Fibroblast of mammary gland (primary cell): ENCODE measurements around the gene GNPTG.

Source experiments
- DNase-seq: peaks from one replicate; pipeline ENCODE4 v3.0.0-alpha.2; 2010; ENCODE audit warnings: low read depth
- H3K4me3 ChIP-seq: 2 replicates; pipeline ENCODE4 v1.5.1; 2011; ENCODE audit warnings: low read depth, mild to moderate bottlenecking, low read length, moderate library complexity; ENCODE audit not compliant: control insufficient read depth
- CTCF ChIP-seq: conservative IDR thresholded peaks from 2 replicates; pipeline ENCODE4 v1.5.1; 2011; ENCODE audit warnings: low read depth, low read length, inconsistent platforms; ENCODE audit not compliant: control insufficient read depth, insufficient read depth

GNPTG gene

GRCh38 chr16:1319041-1319440 is 32.7 kb upstream of the GNPTG start:
- no peak for TF ChIP-seq CTCF
- no peak overlapping the region for H3K4me3 ChIP-seq
- DNase-seq = no peak

- no peak for DNase-seq
- H3K4me3 ChIP-seq = no peak overlapping the region
- TF ChIP-seq CTCF = no peak
These were observed 31.6 kb upstream of the GNPTG start for GRCh38 chr16:1320097-1320496.

GRCh38 chr16:1320658-1321240 is 31.0 kb upstream of the GNPTG start:
- DNase-seq = no peak
- H3K4me3 ChIP-seq = no peak overlapping the region
- TF ChIP-seq CTCF = no peak

- TF ChIP-seq CTCF = no peak
- H3K4me3 ChIP-seq = no peak overlapping the region
- no peak for DNase-seq
These were observed 29.3 kb upstream of the GNPTG start for GRCh38 chr16:1322407-1322806.

- H3K4me3 ChIP-seq = no peak overlapping the region
- DNase-seq = no peak
- no peak for TF ChIP-seq CTCF
These were observed 28.2 kb upstream of the GNPTG start for GRCh38 chr16:1323296-1324239.

GRCh38 chr16:1324286-1324826 is 27.4 kb upstream of the GNPTG start:
- DNase-seq = no peak
- no peak for TF ChIP-seq CTCF
- H3K4me3 ChIP-seq = no peak overlapping the region
